ENCODE data around the gene CCDC157.

DNA sequence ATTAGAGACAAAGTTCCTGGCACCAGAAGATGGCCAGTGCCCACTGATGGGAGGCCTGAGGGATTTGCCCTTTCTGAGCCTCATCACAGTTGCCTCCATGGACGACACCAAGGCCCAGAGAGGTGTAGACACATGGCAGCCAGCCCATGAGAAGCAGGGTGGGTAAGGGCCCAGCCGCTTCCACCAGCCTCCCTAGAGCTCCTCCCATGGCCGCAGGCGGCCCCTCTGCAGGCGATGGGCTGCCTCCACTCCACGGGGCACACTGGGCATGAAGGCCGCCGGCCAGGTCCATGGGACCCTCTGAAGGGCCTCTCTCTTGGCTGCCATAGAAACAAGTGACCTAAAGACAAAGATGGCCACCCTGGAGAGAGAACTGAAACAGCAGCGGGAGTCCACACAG, 14.5 kb downstream of the CCDC157 start:
- TF ChIP-seq, protein P1, sequence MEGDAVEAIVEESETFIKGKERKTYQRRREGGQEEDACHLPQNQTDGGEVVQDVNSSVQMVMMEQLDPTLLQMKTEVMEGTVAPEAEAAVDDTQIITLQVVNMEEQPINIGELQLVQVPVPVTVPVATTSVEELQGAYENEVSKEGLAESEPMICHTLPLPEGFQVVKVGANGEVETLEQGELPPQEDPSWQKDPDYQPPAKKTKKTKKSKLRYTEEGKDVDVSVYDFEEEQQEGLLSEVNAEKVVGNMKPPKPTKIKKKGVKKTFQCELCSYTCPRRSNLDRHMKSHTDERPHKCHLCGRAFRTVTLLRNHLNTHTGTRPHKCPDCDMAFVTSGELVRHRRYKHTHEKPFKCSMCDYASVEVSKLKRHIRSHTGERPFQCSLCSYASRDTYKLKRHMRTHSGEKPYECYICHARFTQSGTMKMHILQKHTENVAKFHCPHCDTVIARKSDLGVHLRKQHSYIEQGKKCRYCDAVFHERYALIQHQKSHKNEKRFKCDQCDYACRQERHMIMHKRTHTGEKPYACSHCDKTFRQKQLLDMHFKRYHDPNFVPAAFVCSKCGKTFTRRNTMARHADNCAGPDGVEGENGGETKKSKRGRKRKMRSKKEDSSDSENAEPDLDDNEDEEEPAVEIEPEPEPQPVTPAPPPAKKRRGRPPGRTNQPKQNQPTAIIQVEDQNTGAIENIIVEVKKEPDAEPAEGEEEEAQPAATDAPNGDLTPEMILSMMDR (IDR thresholded peaks at IDR 0.05): no peak
- no peak for TF ChIP-seq EP300 (IDR thresholded peaks at IDR 0.05; ENCODE audit: low read depth)

Measured in transverse colon (tissue), 3 donors.